CD4-positive, alpha-beta T cell treated with Interleukin-15 for 4 hours (primary cell): ENCODE results near the gene POLDIP3.

Experiments
- DNase-seq: peaks from one replicate; pipeline ENCODE4 v3.0.0-alpha.2; 2020; ENCODE audit warnings: low spot score

POLDIP3 gene

GRCh38 chr22:42641801-42642413 is 27.2 kb upstream of the POLDIP3 start:
- DNase-seq, result no peak

GRCh38 chr22:42639541-42640241 is 25.0 kb upstream of the POLDIP3 start:
- no peak for DNase-seq

GRCh38 chr22:42637555-42637954 is 22.9 kb upstream of the POLDIP3 start:
- no peak for DNase-seq

- DNase-seq, result no peak
These were observed 21.8 kb upstream of the POLDIP3 start for GRCh38 chr22:42636506-42636905.

- DNase-seq, result no peak
These were observed 20.8 kb upstream of the POLDIP3 start for GRCh38 chr22:42635531-42635930.

GRCh38 chr22:42633013-42633412 is 18.3 kb upstream of the POLDIP3 start:
- no peak for DNase-seq

- no peak for DNase-seq
These were observed 17.4 kb upstream of the POLDIP3 start for GRCh38 chr22:42632096-42632495.

- DNase-seq, result no peak
These were observed 16.4 kb upstream of the POLDIP3 start for GRCh38 chr22:42630901-42631602.

- DNase-seq, result no peak
These were observed 15.5 kb upstream of the POLDIP3 start for GRCh38 chr22:42630211-42630610.

GRCh38 chr22:42627981-42628380 is 13.3 kb upstream of the POLDIP3 start:
- no peak for DNase-seq

GRCh38 chr22:42626951-42627625 is 12.4 kb upstream of the POLDIP3 start:
- no peak for DNase-seq

GRCh38 chr22:42626431-42626830 is 11.7 kb upstream of the POLDIP3 start:
- no peak for DNase-seq

- DNase-seq, result no peak
These were observed 10.7 kb upstream of the POLDIP3 start for GRCh38 chr22:42625416-42625815.

- DNase-seq, result no peak
These were observed 9.9 kb upstream of the POLDIP3 start for GRCh38 chr22:42624551-42625106.

- no peak for DNase-seq
These were observed 9.2 kb upstream of the POLDIP3 start for GRCh38 chr22:42623756-42624441.

GRCh38 chr22:42623301-42623751 is 8.6 kb upstream of the POLDIP3 start:
- DNase-seq, result no peak

GRCh38 chr22:42622061-42622710 is 7.5 kb upstream of the POLDIP3 start:
- no peak for DNase-seq

- DNase-seq, result peak; percentile 44
These were observed 6.9 kb upstream of the POLDIP3 start for GRCh38 chr22:42621505-42622002.

- no peak for DNase-seq
These were observed 5.4 kb upstream of the POLDIP3 start for GRCh38 chr22:42620084-42620483.

- no peak for DNase-seq
These were observed 4.8 kb upstream of the POLDIP3 start for GRCh38 chr22:42619261-42620063.
